GM21786 (cell line): ENCODE measurements around the gene MYOCD.

Source experiments
- ATAC-seq: cut with Tn5 transposase; IDR thresholded peaks from one replicate; pipeline ENCODE4 v1.9.1; 2021; ENCODE audit not compliant: unreplicated experiment

MYOCD gene

GRCh38 chr17:12640364-12640763 is 25.3 kb upstream of the MYOCD start:
- no peak for ATAC-seq

DNA sequence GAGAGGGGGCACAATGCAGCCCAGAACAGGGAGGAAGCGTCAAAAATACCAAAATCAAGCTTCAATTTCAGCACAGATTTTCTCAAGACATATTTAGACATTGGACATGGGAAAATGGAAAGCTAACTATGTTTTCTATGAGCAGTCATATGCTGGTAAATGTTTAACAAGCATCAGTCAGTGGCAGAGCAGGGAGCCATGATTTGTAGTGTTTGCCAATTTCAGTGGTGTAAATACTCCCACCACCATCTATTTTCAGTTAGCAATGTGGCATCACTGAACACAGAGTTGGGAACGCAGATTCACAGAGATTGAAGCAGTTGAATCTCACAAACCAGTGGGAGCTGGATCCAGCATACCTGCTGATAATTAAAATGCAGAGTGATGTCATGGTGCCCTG is 24.6 kb upstream of the MYOCD start:
- no peak for ATAC-seq

- no peak for ATAC-seq
These were observed 23.7 kb upstream of the MYOCD start for GRCh38 chr17:12642034-12642433.

GRCh38 chr17:12643822-12644221 is 21.9 kb upstream of the MYOCD start:
- no peak for ATAC-seq

- no peak for ATAC-seq
These were observed 21.1 kb upstream of the MYOCD start for GRCh38 chr17:12644623-12645022.

- ATAC-seq, result no peak
These were observed 18.8 kb upstream of the MYOCD start for GRCh38 chr17:12646761-12647422.

- ATAC-seq, result no peak
These were observed 17.2 kb upstream of the MYOCD start for GRCh38 chr17:12648498-12648897.

DNA sequence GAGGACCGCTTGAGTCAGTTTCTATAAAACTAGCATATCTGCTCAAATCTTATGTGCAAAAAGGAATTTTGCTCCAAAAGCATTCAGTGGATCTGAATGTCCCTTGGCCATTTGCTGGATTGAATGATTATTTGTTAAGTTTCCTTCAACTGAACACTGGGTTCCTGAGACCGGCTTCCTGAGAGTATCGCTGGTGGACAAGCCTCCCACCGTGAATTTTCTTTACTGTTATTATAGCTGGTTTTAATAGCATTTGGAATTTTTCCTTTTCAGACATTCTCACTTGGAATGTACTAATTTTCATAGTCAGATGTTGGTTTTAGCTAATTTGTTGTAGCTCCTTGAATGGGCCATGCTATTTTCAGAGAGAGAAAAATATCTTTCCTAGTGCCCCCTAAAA is 9.8 kb upstream of the MYOCD start:
- no peak for ATAC-seq

- ATAC-seq, result no peak
These were observed 9.3 kb upstream of the MYOCD start for GRCh38 chr17:12656354-12656753.

DNA sequence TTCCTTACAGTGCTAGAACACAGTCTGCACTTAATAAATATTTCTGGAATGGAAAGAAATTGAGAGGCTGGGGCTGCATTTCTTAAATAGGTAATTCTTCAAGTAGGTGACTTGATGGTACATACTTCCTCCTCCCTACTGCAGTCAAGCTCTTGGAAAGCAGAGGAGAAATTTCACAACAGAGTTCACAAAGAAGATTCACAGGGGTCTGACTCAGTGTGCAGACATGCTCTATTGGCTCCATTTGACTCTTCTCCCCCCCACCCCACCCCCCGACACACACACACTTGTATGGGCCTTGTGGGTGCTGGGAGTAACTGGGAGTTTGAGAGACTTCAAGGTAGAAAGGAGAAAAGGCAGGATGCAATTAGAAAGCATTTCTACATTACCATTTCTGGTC is 6.2 kb upstream of the MYOCD start:
- ATAC-seq, result no peak

GRCh38 chr17:12664252-12664651 is 1.4 kb upstream of the MYOCD start:
- ATAC-seq, result no peak

DNA sequence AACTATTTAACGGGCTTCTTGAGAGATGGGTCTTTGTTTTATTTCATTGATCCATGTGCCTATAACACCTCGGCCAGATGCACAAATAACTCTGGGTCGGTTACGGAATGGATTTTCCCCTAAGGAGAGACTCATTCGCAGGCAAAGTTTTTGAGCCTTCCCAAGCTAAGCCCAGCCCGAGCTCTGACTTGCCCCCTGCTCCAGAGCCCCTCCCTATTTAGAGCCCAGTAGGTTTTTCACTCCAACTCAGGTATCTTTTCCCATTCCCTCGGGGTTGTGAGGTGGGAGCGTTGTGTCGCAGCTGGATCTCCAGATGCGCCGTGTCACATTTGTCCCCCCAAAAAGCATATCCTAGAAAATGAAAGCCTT is 812 bp upstream of the MYOCD start:
- no peak for ATAC-seq

- ATAC-seq, result no peak
These were observed 1.0 kb downstream of the MYOCD start for GRCh38 chr17:12666718-12667117.

DNA sequence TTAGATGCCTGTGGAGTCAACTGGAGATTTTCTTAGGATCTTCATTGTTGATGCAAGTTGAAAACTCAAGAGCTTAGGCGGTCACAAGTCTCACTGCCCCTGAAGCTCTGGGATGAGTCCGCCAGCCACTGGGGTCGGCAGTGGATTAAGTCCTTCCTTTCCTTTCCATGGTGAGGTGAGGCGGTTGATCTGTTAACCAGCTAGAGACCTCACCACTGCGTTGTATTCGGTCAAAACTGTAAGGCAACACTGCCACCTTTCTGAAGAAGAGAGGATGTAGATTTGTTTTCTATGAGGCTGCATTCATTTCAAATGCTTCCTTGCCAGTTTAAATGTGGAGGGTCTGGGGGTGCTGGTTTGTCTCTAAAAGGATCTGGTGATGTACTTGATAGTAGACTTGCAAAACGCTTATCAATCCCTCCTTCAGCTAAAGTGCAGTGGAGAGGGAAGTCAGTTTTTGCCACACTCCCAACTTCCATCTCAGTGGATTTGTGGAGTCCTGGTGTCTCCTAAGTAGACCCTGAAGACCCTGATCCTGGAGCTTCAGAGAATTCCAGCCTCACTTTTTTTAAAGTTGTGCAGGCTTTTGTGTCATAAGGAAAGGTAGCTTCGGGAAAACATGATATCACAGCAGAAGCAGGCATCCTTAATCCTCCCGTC is 1.7 kb downstream of the MYOCD start:
- ATAC-seq, result no peak

- no peak for ATAC-seq
These were observed 6.2 kb downstream of the MYOCD start for GRCh38 chr17:12671906-12672305.

GRCh38 chr17:12672947-12673346 is 7.3 kb downstream of the MYOCD start:
- ATAC-seq, result no peak

GRCh38 chr17:12673788-12674187 is 8.1 kb downstream of the MYOCD start:
- no peak for ATAC-seq

DNA sequence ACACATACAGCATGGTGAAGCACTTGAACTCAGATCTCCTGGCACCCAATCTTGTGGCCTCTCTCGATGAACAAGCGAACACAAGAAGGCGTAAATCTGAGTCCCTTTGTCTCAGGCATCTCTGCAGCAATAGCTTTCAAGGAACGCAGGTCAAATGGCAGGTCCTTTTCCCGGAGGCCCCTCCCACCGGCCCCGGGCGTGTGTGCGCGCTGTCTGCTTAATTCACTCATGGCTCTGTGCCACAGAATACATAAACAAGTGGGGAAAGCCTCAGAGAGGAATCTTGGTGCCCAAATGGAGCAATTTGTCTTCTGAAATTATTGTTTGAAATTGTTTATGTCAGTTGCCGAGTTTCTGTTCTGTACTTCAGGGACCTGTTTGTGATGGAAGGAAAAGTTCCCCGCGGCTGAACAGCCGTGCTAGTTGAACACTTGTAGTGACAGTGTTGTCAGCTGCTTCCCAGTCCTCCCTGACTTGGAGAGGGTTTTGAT is 14.8 kb downstream of the MYOCD start:
- no peak for ATAC-seq

GRCh38 chr17:12680993-12681392 is 15.3 kb downstream of the MYOCD start:
- no peak for ATAC-seq

DNA sequence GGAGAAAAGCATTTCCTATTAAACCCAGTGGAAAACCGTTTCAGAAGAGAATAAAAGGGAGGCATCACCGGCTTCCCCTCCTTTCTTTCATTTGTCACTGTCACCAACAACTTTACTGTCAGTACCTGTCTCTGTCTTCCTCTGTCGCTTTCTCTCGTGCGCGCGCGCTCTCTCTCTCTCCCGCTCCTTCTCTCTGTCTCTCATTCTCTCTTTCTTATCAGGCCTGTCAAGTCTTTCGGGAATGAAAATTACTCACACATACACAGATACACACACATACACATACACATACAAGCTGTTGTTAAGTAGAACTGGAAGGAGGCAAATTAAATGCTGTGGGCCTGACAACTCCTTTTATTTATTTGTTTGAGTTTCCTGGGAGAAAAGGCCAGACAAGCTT is 17.6 kb downstream of the MYOCD start:
- no peak for ATAC-seq

- no peak for ATAC-seq
These were observed 20.8 kb downstream of the MYOCD start for GRCh38 chr17:12686486-12686885.

DNA sequence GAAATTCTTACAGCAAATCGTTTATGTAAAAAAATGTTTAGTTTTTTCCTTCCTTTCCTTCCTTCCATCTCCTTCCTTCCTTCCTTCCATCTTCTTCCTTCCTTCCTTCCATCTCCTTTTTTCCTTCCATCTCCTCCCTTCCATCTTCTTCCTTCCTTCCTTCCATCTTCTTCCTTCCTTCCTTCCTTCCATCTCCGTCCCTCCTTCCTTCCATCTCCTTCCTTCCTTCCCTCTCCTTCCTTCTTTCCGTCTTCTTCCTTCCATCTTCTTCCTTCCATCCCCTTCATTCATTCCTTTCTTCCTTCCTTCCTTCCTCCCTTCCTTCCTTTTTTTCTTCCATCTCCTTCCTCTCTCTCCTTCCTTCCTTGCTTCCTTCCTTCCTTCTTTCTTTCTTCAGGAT is 22.7 kb downstream of the MYOCD start:
- ATAC-seq, result no peak

GRCh38 chr17:12691173-12691572 is 25.5 kb downstream of the MYOCD start:
- no peak for ATAC-seq
